ENCODE data around the gene ZMIZ1.
A peak's percentile ranks its signal among the peaks of the same experiment; 100 is the strongest.

ZMIZ1 gene

GRCh38 chr10:79348640-79348988 lies 279.8 kb downstream of the ZMIZ1 start:
- Histone ChIP-seq H3K4me1 (ENCODE audit: control insufficient read depth, insufficient read depth, low read length) (no peaks in the 10 kb centered on the region), H3K4me3 (ENCODE audit: low read depth, low read length) (peak overlapping the region; percentile 67), H3K36me3 (ENCODE audit: control insufficient read depth in 2 of 2, insufficient read depth in 1 of 2, low read length in 2 of 2) (peaks cover 0 to 54% of the 10 kb centered on the region in 2 experiments; a peak in 2 of 3 replicates), H3K27ac (ENCODE audit: extremely low read depth, low read depth, low read length) (no peak overlapping the region; the same call in 1 of the 2 replicates), H3K9me3 (ENCODE audit: control insufficient read depth, insufficient read depth, low read depth, low read length) (no peaks in the 10 kb centered on the region)
- ChIA-PET CTCF (interaction anchor here (0.6 to 1.5 kb wide), 4 partner anchors 9 to 278 kb away, joined by 3 to 4 read pairs (median 3); no protein-coding TSS in a partner anchor), POLR2A (interaction anchor here (0.8 to 2.4 kb wide), 4 partner anchors 11 to 139 kb away, joined by 3 to 12 read pairs (median 4); no protein-coding TSS in a partner anchor)
- TF ChIP-seq ZNF654 (tag by site-specific recombination; IDR thresholded peaks at IDR 0.05; ENCODE audit: low read depth), result no peak
- TF ChIP-seq ZNF398 (tag by site-specific recombination; IDR thresholded peaks at IDR 0.05), result no peak
- TF ChIP-seq HIC1 (tag by site-specific recombination; IDR thresholded peaks at IDR 0.05), result no peak
- TF ChIP-seq ZNF580 (tag by site-specific recombination; IDR thresholded peaks at IDR 0.05), result no peak
- TF ChIP-seq ZNF266 (tag by site-specific recombination; IDR thresholded peaks at IDR 0.05; ENCODE audit: low read depth), result no peak
- no peak for TF ChIP-seq ZSCAN16 (tag by site-specific recombination; IDR thresholded peaks at IDR 0.05)
- TF ChIP-seq ZNF792 (tag by site-specific recombination; IDR thresholded peaks at IDR 0.05), result no peak
- TF ChIP-seq SETDB1 (IDR thresholded peaks at IDR 0.05; ENCODE audit: insufficient read length, low read length), result no peak
- TF ChIP-seq ZNF645 (tag by site-specific recombination; IDR thresholded peaks at IDR 0.05), result no peak
- no peak for TF ChIP-seq ZBTB6 (tag by site-specific recombination; IDR thresholded peaks at IDR 0.05)
- no peak for TF ChIP-seq ZNF341 (tag by site-specific recombination; IDR thresholded peaks at IDR 0.05; ENCODE audit: low read depth)
- TF ChIP-seq ZFP37 (tag by site-specific recombination; IDR thresholded peaks at IDR 0.05), result no peak

GRCh38 chr10:79349072-79349491 lies 280.3 kb downstream of the ZMIZ1 start:
- H3K27ac ChIP-seq (ENCODE audit: extremely low read depth, low read depth, low read length), result no peak overlapping the region
- CTCF ChIA-PET, result interaction anchor here (0.6 to 1.5 kb wide), 2 partner anchors 10 to 18 kb away, joined by 3 read pairs; no protein-coding TSS in a partner anchor

More at GRCh38 chr10:79349072-79349491, 280.3 kb downstream of the ZMIZ1 start:
- no peak overlapping the region for H3K4me3 ChIP-seq (ENCODE audit: low read depth, low read length)
- no peaks in the 10 kb centered on the region for H3K9me3 ChIP-seq (ENCODE audit: control insufficient read depth, insufficient read depth, low read depth, low read length)
- POLR2A ChIA-PET, result interaction anchor here (1.7 to 2.4 kb wide), 3 partner anchors 11 to 139 kb away, joined by 4 to 12 read pairs (median 5); no protein-coding TSS in a partner anchor
- H3K4me1 ChIP-seq (ENCODE audit: control insufficient read depth, insufficient read depth, low read length), result no peaks in the 10 kb centered on the region
- H3K36me3 ChIP-seq (ENCODE audit: control insufficient read depth in 2 of 2, insufficient read depth in 1 of 2, low read length in 2 of 2), result peaks cover 0 to 58% of the 10 kb centered on the region in 2 experiments; a peak in 2 of 3 replicates
- TF ChIP-seq ZNF76 (tag by site-specific recombination; IDR thresholded peaks at IDR 0.05; ENCODE audit: borderline replicate concordance, low read depth), result no peak
- TF ChIP-seq ZNF544 (tag by site-specific recombination; IDR thresholded peaks at IDR 0.05), result no peak
- no peak for TF ChIP-seq GLI4 (tag by site-specific recombination; IDR thresholded peaks at IDR 0.05)
- no peak for TF ChIP-seq ZBTB48 (tag by site-specific recombination; IDR thresholded peaks at IDR 0.05)
- no peak for TF ChIP-seq ZNF174 (tag by site-specific recombination; IDR thresholded peaks at IDR 0.05)
- TF ChIP-seq ZNF664 (tag by site-specific recombination; IDR thresholded peaks at IDR 0.05), result no peak

Measured in HEK293 (cell line).